ENCODE data around the gene PRXL2A.

DNA sequence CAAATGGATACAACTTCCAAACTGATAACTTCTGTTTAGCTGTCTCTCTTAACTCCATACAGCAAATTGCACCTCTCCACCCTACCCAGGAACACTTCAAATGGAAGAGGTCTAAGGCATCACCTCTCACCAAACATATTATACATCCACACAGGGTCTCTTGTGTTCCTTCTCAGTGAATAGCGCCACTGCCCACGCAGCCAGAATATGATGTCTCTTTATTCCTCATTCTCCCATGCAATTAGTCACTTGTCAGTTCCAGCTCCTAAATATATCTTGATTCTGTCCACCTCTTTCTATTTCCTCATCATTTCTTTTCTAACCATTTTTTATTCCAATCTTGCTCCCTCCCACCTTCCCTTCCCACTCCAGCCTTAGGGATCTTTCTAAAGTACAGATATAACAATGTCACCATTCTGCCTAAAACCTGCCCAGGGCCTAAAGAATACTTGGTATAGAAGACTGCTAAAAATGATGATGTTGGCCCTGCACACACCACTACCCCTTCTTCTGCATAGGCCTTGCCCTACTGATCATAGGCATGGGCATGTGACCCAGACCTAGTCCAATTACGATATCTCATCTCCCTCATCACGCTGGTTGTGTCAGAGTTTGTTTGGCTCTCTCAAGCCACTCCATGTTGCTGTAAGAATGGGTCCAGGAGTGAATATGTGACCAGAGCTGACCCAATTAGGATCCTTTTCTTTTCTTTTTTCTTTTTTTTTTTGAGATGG lies 40.0 kb downstream of the PRXL2A start:
- TF ChIP-seq, protein P1, sequence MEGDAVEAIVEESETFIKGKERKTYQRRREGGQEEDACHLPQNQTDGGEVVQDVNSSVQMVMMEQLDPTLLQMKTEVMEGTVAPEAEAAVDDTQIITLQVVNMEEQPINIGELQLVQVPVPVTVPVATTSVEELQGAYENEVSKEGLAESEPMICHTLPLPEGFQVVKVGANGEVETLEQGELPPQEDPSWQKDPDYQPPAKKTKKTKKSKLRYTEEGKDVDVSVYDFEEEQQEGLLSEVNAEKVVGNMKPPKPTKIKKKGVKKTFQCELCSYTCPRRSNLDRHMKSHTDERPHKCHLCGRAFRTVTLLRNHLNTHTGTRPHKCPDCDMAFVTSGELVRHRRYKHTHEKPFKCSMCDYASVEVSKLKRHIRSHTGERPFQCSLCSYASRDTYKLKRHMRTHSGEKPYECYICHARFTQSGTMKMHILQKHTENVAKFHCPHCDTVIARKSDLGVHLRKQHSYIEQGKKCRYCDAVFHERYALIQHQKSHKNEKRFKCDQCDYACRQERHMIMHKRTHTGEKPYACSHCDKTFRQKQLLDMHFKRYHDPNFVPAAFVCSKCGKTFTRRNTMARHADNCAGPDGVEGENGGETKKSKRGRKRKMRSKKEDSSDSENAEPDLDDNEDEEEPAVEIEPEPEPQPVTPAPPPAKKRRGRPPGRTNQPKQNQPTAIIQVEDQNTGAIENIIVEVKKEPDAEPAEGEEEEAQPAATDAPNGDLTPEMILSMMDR (conservative IDR thresholded peaks at IDR 0.05 in 1 of 2, IDR thresholded peaks at IDR 0.05 in 1 of 2; ENCODE audit: extremely low read depth in 1 of 2, insufficient read depth in 1 of 2, low read depth in 1 of 2, low read length in 2 of 2) = no peak
- no peak for TF ChIP-seq EZH2 (IDR thresholded peaks at IDR 0.05; ENCODE audit: borderline replicate concordance, low read length)
